ENCODE data around the gene PGRMC1. TPM values are rescaled to one million over a fixed set of nuclear protein-coding genes. Genes with fewer than 3 reads are reported as not detected.
"Not testable (repeated sequence)": the region's sequence is repeated elsewhere in the genome, so short reads cannot be mapped to it uniquely, and the experiment has no call there.

The PGRMC1 gene
- polyA plus RNA-seq, 1 experiment, result 99.1 TPM

DNA sequence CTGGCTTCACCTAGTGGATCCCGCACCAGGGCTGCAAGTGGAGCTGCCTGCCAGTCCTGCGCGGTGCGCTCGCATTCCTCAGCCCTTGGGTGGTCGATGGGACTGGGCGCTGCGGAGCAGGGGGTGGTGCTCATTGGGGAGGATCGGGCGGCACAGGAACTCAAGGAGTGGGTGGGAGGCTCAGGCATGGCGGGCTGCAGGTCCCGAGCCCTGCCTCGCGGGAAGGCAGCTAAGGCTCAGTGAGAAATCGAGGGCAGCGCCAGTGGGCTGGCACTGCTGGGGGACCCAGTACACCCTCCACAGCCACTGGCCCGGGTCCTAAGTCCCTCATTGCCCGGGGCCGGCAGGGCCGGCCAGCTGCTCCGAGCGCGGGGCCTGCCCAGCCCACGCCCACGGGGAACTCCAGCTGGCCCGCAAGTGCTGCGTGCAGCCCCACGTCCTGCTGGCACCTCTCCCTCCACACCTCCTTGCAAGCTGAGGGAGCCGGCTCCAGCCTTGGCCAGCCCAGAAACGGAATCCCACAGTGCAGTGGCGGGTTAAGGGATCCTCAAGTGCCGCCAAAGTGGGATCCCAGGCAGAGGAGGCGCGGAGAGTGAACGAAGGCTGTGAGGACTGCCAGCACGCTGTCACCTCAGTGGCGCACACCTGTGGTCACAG is 27.6 kb upstream of the PGRMC1 start:
- Histone ChIP-seq H3K27me3 (ENCODE audit: control insufficient read depth, insufficient read depth, low read length) (0 out of 2 replicates have a peak, but pooled peaks cover 2% of the 10 kb centered on the region), H3K4me3 (ENCODE audit: low read depth, low read length) (no peak overlapping the region), H3K36me3 (ENCODE audit: control insufficient read depth, insufficient read depth, low read length) (no peaks in the 10 kb centered on the region)
- ChIA-PET POLR2A (interaction anchor here (0.6 kb wide), 1 partner anchor 649 kb away, joined by 3 read pairs; no protein-coding TSS in a partner anchor), CTCF (no interaction called here)
- TF ChIP-seq, protein P1, sequence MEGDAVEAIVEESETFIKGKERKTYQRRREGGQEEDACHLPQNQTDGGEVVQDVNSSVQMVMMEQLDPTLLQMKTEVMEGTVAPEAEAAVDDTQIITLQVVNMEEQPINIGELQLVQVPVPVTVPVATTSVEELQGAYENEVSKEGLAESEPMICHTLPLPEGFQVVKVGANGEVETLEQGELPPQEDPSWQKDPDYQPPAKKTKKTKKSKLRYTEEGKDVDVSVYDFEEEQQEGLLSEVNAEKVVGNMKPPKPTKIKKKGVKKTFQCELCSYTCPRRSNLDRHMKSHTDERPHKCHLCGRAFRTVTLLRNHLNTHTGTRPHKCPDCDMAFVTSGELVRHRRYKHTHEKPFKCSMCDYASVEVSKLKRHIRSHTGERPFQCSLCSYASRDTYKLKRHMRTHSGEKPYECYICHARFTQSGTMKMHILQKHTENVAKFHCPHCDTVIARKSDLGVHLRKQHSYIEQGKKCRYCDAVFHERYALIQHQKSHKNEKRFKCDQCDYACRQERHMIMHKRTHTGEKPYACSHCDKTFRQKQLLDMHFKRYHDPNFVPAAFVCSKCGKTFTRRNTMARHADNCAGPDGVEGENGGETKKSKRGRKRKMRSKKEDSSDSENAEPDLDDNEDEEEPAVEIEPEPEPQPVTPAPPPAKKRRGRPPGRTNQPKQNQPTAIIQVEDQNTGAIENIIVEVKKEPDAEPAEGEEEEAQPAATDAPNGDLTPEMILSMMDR (IDR thresholded peaks at IDR 0.05; ENCODE audit: insufficient read depth, low read depth, low read length), result no peak
- DNase-seq (ENCODE audit: low read depth), result no peak

DNA sequence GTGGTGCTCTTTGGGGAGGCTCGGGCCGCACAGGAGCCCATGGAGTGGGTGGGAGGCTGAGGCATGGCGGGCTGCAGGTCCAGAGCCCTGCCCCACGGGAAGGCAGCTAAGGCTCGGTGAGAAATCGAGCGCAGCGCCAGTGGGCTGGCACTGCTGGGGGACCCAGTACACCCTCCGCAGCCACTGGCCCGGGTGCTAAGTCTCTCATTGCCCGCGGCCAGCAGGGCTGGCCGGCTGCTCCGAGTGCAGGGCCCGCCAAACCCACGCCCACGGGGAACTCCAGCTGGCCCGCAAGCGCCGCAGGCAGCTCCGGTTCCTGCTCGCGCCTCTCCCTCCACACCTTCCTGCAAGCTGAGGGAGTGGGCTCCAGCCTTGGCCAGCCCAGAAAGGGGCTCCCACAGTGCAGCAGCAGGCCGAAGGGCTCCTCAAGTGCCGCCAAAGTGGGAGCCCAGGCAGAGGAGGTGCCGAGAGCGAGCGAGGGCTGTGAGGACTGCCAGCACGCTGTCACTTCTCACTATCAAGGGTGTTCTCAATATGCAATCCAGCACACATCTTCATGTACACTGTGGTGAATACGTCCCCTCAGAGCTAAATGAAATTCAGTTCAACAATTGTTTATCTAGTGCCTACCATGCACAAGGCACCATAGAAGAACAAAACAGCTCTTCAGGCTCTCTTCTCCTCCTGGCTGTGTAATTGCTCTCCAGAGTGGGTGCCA is 25.0 kb upstream of the PGRMC1 start:
- POLR2A ChIA-PET; H3K36me3 ChIP-seq (ENCODE audit: control insufficient read depth, insufficient read depth, low read length); CTCF ChIA-PET; H3K4me3 ChIP-seq (ENCODE audit: low read depth, low read length); H3K27me3 ChIP-seq (ENCODE audit: control insufficient read depth, insufficient read depth, low read length); DNase-seq (ENCODE audit: low read depth): not testable (repeated sequence)

DNA sequence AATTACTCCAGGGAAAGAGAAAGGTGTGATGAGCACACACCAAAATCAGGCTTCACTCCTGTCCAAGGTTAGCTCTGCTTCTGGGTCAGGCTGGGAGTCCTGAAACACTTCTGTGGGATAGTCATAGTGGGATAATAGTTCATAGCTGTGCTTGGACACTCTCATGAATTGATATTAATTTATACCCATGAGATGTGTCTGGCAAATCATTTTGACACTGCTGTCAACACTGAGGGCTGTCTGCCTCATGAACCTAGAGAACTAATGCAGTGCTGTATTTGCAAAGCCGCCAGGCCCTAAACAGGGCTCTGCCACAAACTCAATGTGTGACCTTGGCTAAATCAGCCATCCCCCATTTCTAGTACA is 24.5 kb upstream of the PGRMC1 start:
- H3K36me3 ChIP-seq (ENCODE audit: control insufficient read depth, insufficient read depth, low read length), result no peaks in the 10 kb centered on the region
- DNase-seq (ENCODE audit: low read depth), result no peak
- TF ChIP-seq, protein P1 (IDR thresholded peaks at IDR 0.05; ENCODE audit: insufficient read depth, low read depth, low read length), result no peak
- ChIA-PET CTCF (no interaction called here), POLR2A (no interaction called here)
- H3K4me3 ChIP-seq (ENCODE audit: low read depth, low read length), result no peak overlapping the region
- H3K27me3 ChIP-seq (ENCODE audit: control insufficient read depth, insufficient read depth, low read length), result peaks cover 5% of the 10 kb centered on the region; the same call in 1 of the 2 replicates

DNA sequence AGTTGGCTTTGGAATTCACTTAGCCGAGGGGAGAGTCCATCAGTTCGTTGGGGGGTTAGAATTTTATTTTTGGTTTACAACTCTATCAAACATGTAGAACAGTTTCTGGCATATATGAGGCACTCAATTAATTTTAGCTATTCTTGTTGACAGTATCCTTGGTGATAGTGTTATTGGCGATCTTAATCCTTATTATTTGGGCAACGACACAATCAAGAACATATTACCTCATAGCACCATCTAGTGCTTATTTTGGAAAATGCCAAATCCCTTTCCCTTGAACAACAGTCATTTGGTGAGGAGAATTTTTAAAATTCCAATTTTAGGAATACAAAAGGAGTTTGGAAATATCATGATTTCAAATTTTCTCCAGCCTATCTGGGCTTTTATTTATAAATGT is 17.9 kb upstream of the PGRMC1 start:
- TF ChIP-seq, protein P1 (IDR thresholded peaks at IDR 0.05; ENCODE audit: insufficient read depth, low read depth, low read length), result peak; percentile 38
- no peaks in the 10 kb centered on the region for H3K36me3 ChIP-seq (ENCODE audit: control insufficient read depth, insufficient read depth, low read length)
- H3K27me3 ChIP-seq (ENCODE audit: control insufficient read depth, insufficient read depth, low read length), result peaks cover 5% of the 10 kb centered on the region
- no peak for DNase-seq (ENCODE audit: low read depth)
- ChIA-PET POLR2A (no interaction called here), CTCF (interaction anchor here (0.6 to 2.2 kb wide), 7 partner anchors 10 to 218 kb away, joined by 3 to 9 read pairs (median 4); no protein-coding TSS in a partner anchor)
- H3K4me3 ChIP-seq (ENCODE audit: low read depth, low read length), result no peak overlapping the region

DNA sequence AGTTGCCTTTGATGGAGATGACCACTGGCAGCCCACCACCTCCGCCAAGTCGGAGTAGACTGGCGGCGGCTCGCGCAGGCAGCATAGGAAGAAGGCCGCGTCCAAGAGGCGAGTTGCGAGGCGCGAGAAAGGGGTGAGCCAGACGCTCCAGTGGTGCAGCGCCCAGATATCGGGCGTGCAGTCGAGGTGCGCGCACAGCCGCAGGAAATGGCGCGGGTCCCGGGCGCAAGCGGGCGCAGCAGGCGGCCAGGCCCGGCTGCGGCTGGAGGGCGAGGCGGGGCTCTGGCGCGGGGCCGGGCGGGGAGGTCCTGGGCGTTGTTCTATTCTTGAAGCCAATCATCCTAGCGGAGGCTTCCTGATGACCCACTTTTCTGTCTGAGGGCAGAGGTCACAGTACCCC is 13.2 kb upstream of the PGRMC1 start:
- Histone ChIP-seq H3K27me3 (ENCODE audit: control insufficient read depth, insufficient read depth, low read length) (no peaks in the 10 kb centered on the region; the same call in 1 of the 2 replicates), H3K36me3 (ENCODE audit: control insufficient read depth, insufficient read depth, low read length) (no peaks in the 10 kb centered on the region), H3K4me3 (ENCODE audit: low read depth, low read length) (no peak overlapping the region)
- CTCF ChIA-PET, result no interaction called here
- DNase-seq (ENCODE audit: low read depth), result no peak
- POLR2A ChIA-PET, result no interaction called here
- TF ChIP-seq, protein P1 (IDR thresholded peaks at IDR 0.05; ENCODE audit: insufficient read depth, low read depth, low read length), result no peak

All from BJ (cell line).